Central memory CD8-positive, alpha-beta T cell (primary cell): ENCODE measurements around the gene CACNA2D4.

Source experiments
- ATAC-seq: fragments of 150-1000 bp; cut with Tn5 transposase; replicated peaks from 2 replicates; pipeline ENCODE4 v1.10.0; 2022; ENCODE audit warnings: mild to moderate bottlenecking, moderate FRiP score, moderate number of reproducible peaks; ENCODE audit not compliant: poor library complexity, severe bottlenecking; ENCODE audit errors: extremely low read depth
- DNase-seq, 2 donors: peaks; one replicate each; pipeline ENCODE4 v3.0.0; 2021; ENCODE audit warnings: low spot score in 2 of 2
- H3K27ac Mint-ChIP-seq: one replicate; pipeline ENCODE4 v1.8.0; 2022; ENCODE audit warnings: low read depth, mild to moderate bottlenecking, moderate library complexity, mixed read lengths
- H3K27me3 Mint-ChIP-seq: one replicate; pipeline ENCODE4 v1.8.0; 2022; ENCODE audit warnings: mixed read lengths
- H3K36me3 Mint-ChIP-seq: one replicate; pipeline ENCODE4 v1.8.0; 2022; ENCODE audit warnings: mild to moderate bottlenecking, moderate library complexity, mixed read lengths; ENCODE audit not compliant: insufficient read depth
- H3K4me1 Mint-ChIP-seq: one replicate; pipeline ENCODE4 v1.8.0; 2022; ENCODE audit warnings: mixed read lengths
- H3K4me3 Mint-ChIP-seq: one replicate; pipeline ENCODE4 v1.8.0; 2022; ENCODE audit warnings: mild to moderate bottlenecking, moderate library complexity, mixed read lengths
- H3K9me3 Mint-ChIP-seq: one replicate; pipeline ENCODE4 v1.8.0; 2022; ENCODE audit warnings: mixed read lengths

The CACNA2D4 gene

GRCh38 chr12:1886396-1887008 is 31.9 kb downstream of the CACNA2D4 start:
- no peak overlapping the region for H3K27ac Mint-ChIP-seq
- DNase-seq = no peak
- no peaks in the 10 kb centered on the region for H3K36me3 Mint-ChIP-seq
- H3K4me3 Mint-ChIP-seq = no peak overlapping the region
- ATAC-seq = no peak
- H3K9me3 Mint-ChIP-seq = no peaks in the 10 kb centered on the region
- H3K27me3 Mint-ChIP-seq = peaks cover 90% of the 10 kb centered on the region
- H3K4me1 Mint-ChIP-seq = no peaks in the 10 kb centered on the region

GRCh38 chr12:1885599-1886245 is 32.7 kb downstream of the CACNA2D4 start:
- Mint-ChIP-seq H3K36me3 (peaks cover 2% of the 10 kb centered on the region), H3K9me3 (no peaks in the 10 kb centered on the region), H3K4me3 (no peak overlapping the region), H3K4me1 (no peaks in the 10 kb centered on the region), H3K27ac (no peak overlapping the region), H3K27me3 (peaks cover 90% of the 10 kb centered on the region)
- DNase-seq (no peak), ATAC-seq (no peak)

- Mint-ChIP-seq H3K36me3 (peaks cover 2% of the 10 kb centered on the region), H3K4me1 (no peaks in the 10 kb centered on the region), H3K4me3 (no peak overlapping the region), H3K27ac (no peak overlapping the region), H3K27me3 (peaks cover 89% of the 10 kb centered on the region), H3K9me3 (no peaks in the 10 kb centered on the region)
- ATAC-seq = no peak
- DNase-seq = no peak
Observed at GRCh38 chr12:1885082-1885596, 33.3 kb downstream of the CACNA2D4 start.

GRCh38 chr12:1884651-1885050 is 33.8 kb downstream of the CACNA2D4 start:
- Mint-ChIP-seq H3K4me1 (no peaks in the 10 kb centered on the region), H3K27me3 (peaks cover 84% of the 10 kb centered on the region), H3K27ac (no peak overlapping the region), H3K36me3 (peaks cover 2% of the 10 kb centered on the region), H3K9me3 (no peaks in the 10 kb centered on the region), H3K4me3 (no peak overlapping the region)
- DNase-seq (no peak), ATAC-seq (no peak)

GRCh38 chr12:1883513-1883912 is 34.9 kb downstream of the CACNA2D4 start:
- no peaks in the 10 kb centered on the region for H3K4me1 Mint-ChIP-seq
- no peaks in the 10 kb centered on the region for H3K9me3 Mint-ChIP-seq
- ATAC-seq (no peak), DNase-seq (no peak)
- no peak overlapping the region for H3K4me3 Mint-ChIP-seq
- no peak overlapping the region for H3K27ac Mint-ChIP-seq
- H3K36me3 Mint-ChIP-seq = peaks cover 2% of the 10 kb centered on the region
- H3K27me3 Mint-ChIP-seq = peaks cover 73% of the 10 kb centered on the region

GRCh38 chr12:1882850-1883470 is 35.5 kb downstream of the CACNA2D4 start:
- Mint-ChIP-seq H3K9me3 (no peaks in the 10 kb centered on the region), H3K27ac (no peak overlapping the region), H3K4me1 (no peaks in the 10 kb centered on the region), H3K4me3 (no peak overlapping the region), H3K27me3 (peaks cover 70% of the 10 kb centered on the region), H3K36me3 (peaks cover 2% of the 10 kb centered on the region)
- DNase-seq (no peak), ATAC-seq (no peak)

GRCh38 chr12:1882405-1882804 is 36.0 kb downstream of the CACNA2D4 start:
- Mint-ChIP-seq H3K9me3 (no peaks in the 10 kb centered on the region), H3K4me1 (no peaks in the 10 kb centered on the region), H3K4me3 (no peak overlapping the region), H3K36me3 (peaks cover 2% of the 10 kb centered on the region), H3K27me3 (peaks cover 70% of the 10 kb centered on the region), H3K27ac (no peak overlapping the region)
- ATAC-seq (no peak), DNase-seq (no peak)

- Mint-ChIP-seq H3K4me1 (no peaks in the 10 kb centered on the region), H3K27ac (no peak overlapping the region), H3K27me3 (peaks cover 70% of the 10 kb centered on the region), H3K36me3 (peaks cover 2% of the 10 kb centered on the region), H3K4me3 (no peak overlapping the region), H3K9me3 (no peaks in the 10 kb centered on the region)
- DNase-seq = no peak
- ATAC-seq = no peak
Observed at GRCh38 chr12:1881936-1882335, 36.5 kb downstream of the CACNA2D4 start.

- Mint-ChIP-seq H3K27me3 (peaks cover 70% of the 10 kb centered on the region), H3K27ac (no peak overlapping the region), H3K4me3 (no peak overlapping the region), H3K36me3 (peaks cover 2% of the 10 kb centered on the region), H3K9me3 (no peaks in the 10 kb centered on the region), H3K4me1 (no peaks in the 10 kb centered on the region)
- DNase-seq = no peak
- no peak for ATAC-seq
Observed at GRCh38 chr12:1881301-1881700, 37.2 kb downstream of the CACNA2D4 start.

- Mint-ChIP-seq H3K27me3 (peaks cover 67% of the 10 kb centered on the region), H3K4me3 (no peak overlapping the region), H3K36me3 (peaks cover 2% of the 10 kb centered on the region), H3K9me3 (no peaks in the 10 kb centered on the region), H3K4me1 (no peaks in the 10 kb centered on the region), H3K27ac (no peak overlapping the region)
- no peak for DNase-seq
- ATAC-seq = no peak
Observed at GRCh38 chr12:1880876-1881275, 37.6 kb downstream of the CACNA2D4 start.

GRCh38 chr12:1880153-1880845 is 38.2 kb downstream of the CACNA2D4 start:
- H3K27me3 Mint-ChIP-seq = peaks cover 65% of the 10 kb centered on the region
- H3K27ac Mint-ChIP-seq = no peak overlapping the region
- ATAC-seq (no peak), DNase-seq (no peak)
- peaks cover 2% of the 10 kb centered on the region for H3K36me3 Mint-ChIP-seq
- no peaks in the 10 kb centered on the region for H3K4me1 Mint-ChIP-seq
- H3K4me3 Mint-ChIP-seq = no peak overlapping the region
- no peaks in the 10 kb centered on the region for H3K9me3 Mint-ChIP-seq

- no peak overlapping the region for H3K27ac Mint-ChIP-seq
- H3K4me1 Mint-ChIP-seq = no peaks in the 10 kb centered on the region
- peaks cover 2% of the 10 kb centered on the region for H3K36me3 Mint-ChIP-seq
- H3K9me3 Mint-ChIP-seq = no peaks in the 10 kb centered on the region
- peak in 1 of 2 donors; percentile 4 for DNase-seq
- ATAC-seq = no peak
- H3K27me3 Mint-ChIP-seq = peaks cover 61% of the 10 kb centered on the region
- no peak overlapping the region for H3K4me3 Mint-ChIP-seq
Observed at GRCh38 chr12:1879633-1880032, 38.8 kb downstream of the CACNA2D4 start.
